H9 (cell line): ENCODE data around the gene RTN1. TPM values are rescaled to one million over a fixed set of nuclear protein-coding genes. Genes with fewer than 3 reads are reported as not detected.

Experiments used
- DNase-seq: peaks from one replicate; pipeline ENCODE4 v3.0.0-alpha.2; 2017
- H2AFZ ChIP-seq: one replicate; pipeline ENCODE4 v1.6.1; 2013; ENCODE audit warnings: mild to moderate bottlenecking, low read length, control low read depth, moderate library complexity
- H2AK5ac ChIP-seq: 2 replicates; pipeline ENCODE4 v1.6.1; 2013; ENCODE audit warnings: low read length, control low read depth, mixed read lengths; ENCODE audit not compliant: insufficient read length
- H2BK120ac ChIP-seq: one replicate; pipeline ENCODE4 v1.6.1; 2013; ENCODE audit warnings: low read depth, mild to moderate bottlenecking, low read length, control low read depth, inconsistent platforms; ENCODE audit not compliant: poor library complexity, severe bottlenecking
- H2BK12ac ChIP-seq: 2 replicates; pipeline ENCODE4 v1.6.1; 2013; ENCODE audit warnings: low read length, control low read depth, mixed read lengths, low read depth; ENCODE audit not compliant: insufficient read length
- H2BK15ac ChIP-seq: 2 replicates; pipeline ENCODE4 v1.6.1; 2013; ENCODE audit warnings: low read depth, low read length, control low read depth
- H2BK20ac ChIP-seq: one replicate; pipeline ENCODE4 v1.6.1; 2013; ENCODE audit warnings: low read depth, mild to moderate bottlenecking, low read length, control low read depth, inconsistent platforms; ENCODE audit not compliant: poor library complexity, severe bottlenecking
- H2BK5ac ChIP-seq: 2 replicates; pipeline ENCODE4 v1.6.1; 2013; ENCODE audit warnings: low read length, control low read depth, mixed read lengths; ENCODE audit not compliant: insufficient read length
- H3K14ac ChIP-seq: 2 replicates; pipeline ENCODE4 v1.6.1; 2013; ENCODE audit warnings: low read length, control low read depth; ENCODE audit not compliant: insufficient read depth
- H3K18ac ChIP-seq: 2 replicates; pipeline ENCODE4 v1.6.1; 2013; ENCODE audit warnings: low read depth, mild to moderate bottlenecking, mixed read lengths, low read length, control low read depth; ENCODE audit not compliant: insufficient read length
- H3K23ac ChIP-seq: 2 replicates; pipeline ENCODE4 v1.6.1; 2013; ENCODE audit warnings: low read length, control low read depth, mixed read lengths, low read depth; ENCODE audit not compliant: insufficient read length
- H3K23me2 ChIP-seq: 2 replicates; pipeline ENCODE4 v1.6.1; 2013; ENCODE audit warnings: low read depth, mild to moderate bottlenecking, mixed read lengths, low read length, control low read depth; ENCODE audit not compliant: insufficient read length, poor library complexity, severe bottlenecking
- H3K27ac ChIP-seq: 2 replicates; pipeline ENCODE4 v1.5.1; 2013; ENCODE audit warnings: low read length, control low read depth, mixed read lengths, low read depth; ENCODE audit not compliant: insufficient read length
- H3K27me3 ChIP-seq: 2 replicates; pipeline ENCODE4 v1.6.1; 2013; ENCODE audit warnings: low read length, control low read depth, inconsistent platforms; ENCODE audit not compliant: insufficient read depth
- H3K4ac ChIP-seq: 2 replicates; pipeline ENCODE4 v1.6.1; 2013; ENCODE audit warnings: low read depth, mild to moderate bottlenecking, control low read depth, inconsistent platforms, low read length, moderate library complexity
- H3K4me1 ChIP-seq: 2 replicates; pipeline ENCODE4 v1.6.1; 2013; ENCODE audit warnings: low read length, control low read depth, inconsistent platforms; ENCODE audit not compliant: insufficient read depth
- H3K4me2 ChIP-seq: 2 replicates; pipeline ENCODE4 v1.6.1; 2013; ENCODE audit warnings: low read length, control low read depth, mixed read lengths; ENCODE audit not compliant: insufficient read length, insufficient read depth
- H3K56ac ChIP-seq: 2 replicates; pipeline ENCODE4 v1.6.1; 2013; ENCODE audit warnings: low read depth, mild to moderate bottlenecking, mixed read lengths, low read length, control low read depth; ENCODE audit not compliant: insufficient read length
- H3K79me1 ChIP-seq: 2 replicates; pipeline ENCODE4 v1.6.1; 2013; ENCODE audit warnings: low read depth, mild to moderate bottlenecking, moderate library complexity, low read length, control low read depth, inconsistent platforms; ENCODE audit not compliant: insufficient read depth, poor library complexity, severe bottlenecking
- H3K79me2 ChIP-seq: 2 replicates; pipeline ENCODE4 v1.6.1; 2013; ENCODE audit warnings: low read length, control low read depth, inconsistent platforms; ENCODE audit not compliant: insufficient read depth
- H3K9ac ChIP-seq: 2 replicates; pipeline ENCODE4 v1.6.1; 2013; ENCODE audit warnings: low read length, control low read depth, mixed read lengths; ENCODE audit not compliant: insufficient read length; ENCODE audit errors: extremely low read depth
- H3K9me3 ChIP-seq: one replicate; pipeline ENCODE4 v1.6.1; 2013; ENCODE audit warnings: low read depth, low read length, inconsistent platforms; ENCODE audit not compliant: control insufficient read depth
- H3T11ph ChIP-seq: one replicate; pipeline ENCODE4 v1.6.1; 2013; ENCODE audit warnings: mild to moderate bottlenecking, low read length, control low read depth, inconsistent platforms
- H4K20me1 ChIP-seq: one replicate; pipeline ENCODE4 v1.6.1; 2013; ENCODE audit not compliant: control insufficient read depth, insufficient read length, insufficient read depth
- H4K5ac ChIP-seq: 2 replicates; pipeline ENCODE4 v1.6.1; 2013; ENCODE audit warnings: low read depth, mild to moderate bottlenecking, mixed read lengths, low read length, control low read depth; ENCODE audit not compliant: insufficient read length
- H4K8ac ChIP-seq: replicated peaks from 2 replicates; pipeline ENCODE4 v1.6.1; 2013; ENCODE audit warnings: low read length, control low read depth, mixed read lengths, low read depth; ENCODE audit not compliant: insufficient read length
- H4K91ac ChIP-seq: 2 replicates; pipeline ENCODE4 v1.6.1; 2013; ENCODE audit warnings: low read depth, mild to moderate bottlenecking, moderate library complexity, mixed read lengths, low read length, control low read depth; ENCODE audit not compliant: insufficient read length
- H3K27ac Mint-ChIP-seq, 3 experiments: 2 replicates in 2 of 3; 3 replicates in 1 of 3; pipeline ENCODE4 v1.8.0; 2020 to 2021; ENCODE audit warnings: mixed read lengths in 3 of 3, mild to moderate bottlenecking in 1 of 3, moderate library complexity in 1 of 3
- H3K27me3 Mint-ChIP-seq: 2 replicates; pipeline ENCODE4 v1.8.0; 2021; ENCODE audit warnings: low read depth, mild to moderate bottlenecking, moderate library complexity, mixed read lengths
- H3K36me3 Mint-ChIP-seq, 3 experiments: 2 replicates in 2 of 3; 3 replicates in 1 of 3; pipeline ENCODE4 v1.8.0; 2020 to 2021; ENCODE audit warnings: low read depth in 3 of 3, mixed read lengths in 3 of 3; ENCODE audit not compliant: insufficient read depth in 1 of 3
- H3K4me1 Mint-ChIP-seq, 2 experiments: 2 replicates each; pipeline ENCODE4 v1.8.0; 2020; ENCODE audit warnings: mixed read lengths in 2 of 2
- H3K4me3 Mint-ChIP-seq, 2 experiments: 2 replicates in 1 of 2; 3 replicates in 1 of 2; pipeline ENCODE4 v1.8.0; 2020 to 2021; ENCODE audit warnings: mild to moderate bottlenecking in 2 of 2, mixed read lengths in 2 of 2, moderate library complexity in 1 of 2
- H3K9me3 Mint-ChIP-seq, 2 experiments: 2 replicates in 1 of 2; 3 replicates in 1 of 2; pipeline ENCODE4 v1.8.0; 2020; ENCODE audit warnings: mild to moderate bottlenecking in 2 of 2, mixed read lengths in 2 of 2, moderate library complexity in 1 of 2
- WGBS: extraction: QIAGEN DNeasy Blood & Tissue Kit; methylation state at CpG from one replicate; pipeline ENCODE4 v1.1.7; 2013; ENCODE audit warnings: missing lambda C conversion rate, low lambda C conversion rate, mixed read lengths; ENCODE audit not compliant: insufficient read length; ENCODE audit errors: extremely low coverage; 5-methylcytosine and 5-hydroxymethylcytosine counted together
- total RNA-seq: library from RNA; stranded (reverse); gene quantifications from 2 replicates; pipeline ENCODE4 v1.2.1, GENCODE V29; 2021
- TF ChIP-seq, protein P1 (sequence below): fragments of 200-600 bp; sonication (generic); conservative IDR thresholded peaks from 3 replicates; pipeline ENCODE4 v1.8.0; 2021; ENCODE audit warnings: antibody characterized with exemption, mild to moderate bottlenecking

Gene RTN1
- total RNA-seq, 1 experiment from 2014 or later = 1.8 TPM

GRCh38 chr14:59803052-59803540 lies 67.5 kb downstream of the RTN1 start:
- Mint-ChIP-seq H3K36me3 (peaks cover 0 to 2% (median 0%) of the 10 kb centered on the region in 3 experiments; a peak in 3 of 7 replicates), H3K9me3 (no peaks in the 10 kb centered on the region; a peak in 2 of 5 replicates), H3K4me1 (peaks cover 3% of the 10 kb centered on the region in 2 experiments; a peak in 3 of 4 replicates), H3K4me3 (no peak overlapping the region), H3K27me3 (no peaks in the 10 kb centered on the region), H3K27ac (no peak overlapping the region)
- Histone ChIP-seq H4K8ac (no peak overlapping the region), H3K18ac (no peak overlapping the region), H3K27ac (no peak overlapping the region), H3K14ac (no peak overlapping the region), H3K9ac (no peak overlapping the region), H2BK12ac (no peak overlapping the region), H3K79me2 (no peaks in the 10 kb centered on the region), H2AK5ac (no peak overlapping the region), H3K56ac (no peak overlapping the region), H3T11ph (no peak overlapping the region), H3K79me1 (no peaks in the 10 kb centered on the region), H3K4ac (no peak overlapping the region), H3K23me2 (no peaks in the 10 kb centered on the region), H4K20me1 (no peaks in the 10 kb centered on the region), H3K23ac (no peak overlapping the region), H3K27me3 (no peaks in the 10 kb centered on the region), H3K9me3 (no peaks in the 10 kb centered on the region), H2AFZ (no peak overlapping the region), H2BK15ac (no peak overlapping the region), H3K4me2 (no peak overlapping the region), H2BK120ac (no peak overlapping the region), H4K5ac (no peak overlapping the region), H2BK20ac (no peak overlapping the region), H3K4me1 (no peaks in the 10 kb centered on the region), H2BK5ac (no peak overlapping the region), H4K91ac (no peak overlapping the region)
- DNase-seq = no peak
- TF ChIP-seq, protein P1, sequence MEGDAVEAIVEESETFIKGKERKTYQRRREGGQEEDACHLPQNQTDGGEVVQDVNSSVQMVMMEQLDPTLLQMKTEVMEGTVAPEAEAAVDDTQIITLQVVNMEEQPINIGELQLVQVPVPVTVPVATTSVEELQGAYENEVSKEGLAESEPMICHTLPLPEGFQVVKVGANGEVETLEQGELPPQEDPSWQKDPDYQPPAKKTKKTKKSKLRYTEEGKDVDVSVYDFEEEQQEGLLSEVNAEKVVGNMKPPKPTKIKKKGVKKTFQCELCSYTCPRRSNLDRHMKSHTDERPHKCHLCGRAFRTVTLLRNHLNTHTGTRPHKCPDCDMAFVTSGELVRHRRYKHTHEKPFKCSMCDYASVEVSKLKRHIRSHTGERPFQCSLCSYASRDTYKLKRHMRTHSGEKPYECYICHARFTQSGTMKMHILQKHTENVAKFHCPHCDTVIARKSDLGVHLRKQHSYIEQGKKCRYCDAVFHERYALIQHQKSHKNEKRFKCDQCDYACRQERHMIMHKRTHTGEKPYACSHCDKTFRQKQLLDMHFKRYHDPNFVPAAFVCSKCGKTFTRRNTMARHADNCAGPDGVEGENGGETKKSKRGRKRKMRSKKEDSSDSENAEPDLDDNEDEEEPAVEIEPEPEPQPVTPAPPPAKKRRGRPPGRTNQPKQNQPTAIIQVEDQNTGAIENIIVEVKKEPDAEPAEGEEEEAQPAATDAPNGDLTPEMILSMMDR = no peak
- no CpG with 5 or more reads among the region's 7 CpGs for WGBS
